ENCODE measurements around the gene AKNAD1.

- TF ChIP-seq CTCF (conservative IDR thresholded peaks at IDR 0.05; ENCODE audit: low read length) (no peak), EZH2phosphoT487 (IDR thresholded peaks at IDR 0.05; ENCODE audit: borderline replicate concordance) (no peak)
Observed at GRCh38 chr1:108880850-108881249, 24.0 kb upstream of the AKNAD1 start.
